GM12873 (cell line): Measurements from ENCODE around the gene MEG3.

ENCODE experiments used
- CTCF ChIP-seq: IDR thresholded peaks from 2 replicates; pipeline ENCODE4 v1.5.1; 2012; ENCODE audit warnings: low read depth, mild to moderate bottlenecking, moderate library complexity, low read length, control low read depth; ENCODE audit not compliant: insufficient read depth; ENCODE audit errors: missing control alignments

The MEG3 gene

GRCh38 chr14:100836311-100836805, 10.4 kb downstream of the MEG3 start:
- no peak for TF ChIP-seq CTCF

- no peak for TF ChIP-seq CTCF
Measured at GRCh38 chr14:100836941-100837804, 11.3 kb downstream of the MEG3 start.

- no peak for TF ChIP-seq CTCF
Measured at GRCh38 chr14:100837805-100838350, 12.0 kb downstream of the MEG3 start.

- no peak for TF ChIP-seq CTCF
Measured at GRCh38 chr14:100838493-100839314, 12.8 kb downstream of the MEG3 start.

GRCh38 chr14:100839315-100839585, 13.3 kb downstream of the MEG3 start:
- TF ChIP-seq CTCF = no peak

GRCh38 chr14:100839681-100840111, 13.8 kb downstream of the MEG3 start:
- TF ChIP-seq CTCF = no peak
